ENCODE measurements around the gene EEF1B2.
"Not testable (repeated sequence)": the region's sequence is repeated elsewhere in the genome, so short reads cannot be mapped to it uniquely, and the experiment has no call there.

The EEF1B2 gene

DNA sequence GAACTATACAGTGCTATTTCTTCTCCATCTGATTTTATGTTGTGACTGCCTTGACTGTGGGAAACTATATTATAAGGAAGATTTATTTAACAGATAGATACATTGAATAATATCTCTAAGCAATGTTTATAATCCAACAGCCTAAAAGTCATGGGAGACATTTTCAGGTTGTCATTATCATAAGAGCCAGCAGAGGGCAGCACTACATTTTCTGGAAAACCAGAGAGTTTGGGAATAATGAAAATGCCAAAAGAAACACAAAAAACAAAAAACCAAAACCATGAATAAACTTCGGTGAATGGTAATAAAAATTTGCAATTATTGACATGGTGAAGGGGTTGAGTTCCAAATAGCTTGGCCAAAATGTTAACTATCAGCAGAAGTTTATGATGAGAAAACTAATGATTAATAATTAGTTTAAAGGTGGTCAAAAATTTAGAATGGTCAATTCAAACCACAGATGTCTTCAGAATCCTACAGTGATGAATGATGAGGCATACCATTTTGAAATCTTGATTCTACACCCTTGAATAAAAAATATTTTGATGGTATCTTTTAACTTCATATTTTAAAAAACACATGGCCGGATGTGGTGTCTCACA is 4.7 kb downstream of the EEF1B2 start:
- no peak for DNase-seq (ENCODE audit: low read depth in 2 of 2)

DNA sequence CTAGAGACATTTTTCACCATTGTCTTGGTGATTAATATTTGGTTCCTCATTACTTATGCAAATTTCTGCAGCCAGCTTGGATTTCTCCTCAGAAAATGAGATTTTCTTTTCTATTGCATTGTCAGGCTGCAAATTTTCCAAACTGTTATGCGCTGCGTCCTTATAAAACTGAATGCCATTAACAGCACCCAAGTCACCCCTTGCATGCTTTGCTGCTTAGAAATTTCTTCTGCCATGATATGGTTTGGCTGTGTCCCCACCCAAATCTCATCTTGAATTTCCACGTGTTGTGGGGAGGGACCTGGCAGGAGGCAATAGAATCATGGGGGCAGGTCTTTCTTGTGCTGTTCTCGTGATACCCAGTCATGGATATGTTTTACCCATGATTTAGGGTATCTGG is 8.5 kb downstream of the EEF1B2 start:
- DNase-seq (ENCODE audit: low read depth in 2 of 2) = not testable (repeated sequence)

DNA sequence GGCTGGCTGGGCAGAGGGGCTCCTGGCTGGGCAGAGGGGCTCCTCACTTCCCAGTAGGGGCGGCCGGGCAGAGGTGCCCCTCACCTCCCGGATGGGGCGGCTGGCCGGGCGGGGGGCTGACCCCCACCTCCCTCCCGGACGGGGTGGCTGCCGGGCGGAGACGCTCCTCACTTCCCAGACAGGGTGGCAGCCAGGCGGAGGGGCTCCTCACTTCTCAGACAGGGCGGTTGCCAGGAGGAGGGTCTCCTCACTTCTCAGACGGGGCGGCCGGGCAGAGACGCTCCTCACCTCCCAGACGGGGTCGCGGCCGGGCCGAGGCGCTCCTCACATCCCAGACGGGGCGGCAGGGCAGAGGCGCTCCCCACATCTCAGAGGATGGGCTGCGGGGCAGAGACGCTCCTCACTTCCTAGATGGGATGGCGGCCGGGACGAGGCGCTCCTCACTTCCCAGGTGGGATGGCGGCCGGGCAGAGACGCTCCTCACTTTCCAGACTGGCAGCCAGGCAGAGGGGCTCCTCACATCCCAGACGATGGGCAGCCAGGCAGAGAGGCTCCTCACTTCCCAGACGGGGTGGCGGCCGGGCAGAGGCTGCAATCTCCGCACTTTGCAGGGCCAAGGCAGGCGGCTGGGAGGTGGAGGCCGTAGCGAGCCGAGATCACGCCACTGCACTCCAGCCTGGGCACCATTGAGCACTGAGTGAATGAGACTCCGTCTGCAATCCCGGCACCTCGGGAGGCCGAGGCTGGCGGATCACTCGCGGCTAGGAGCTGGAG is 12.1 kb downstream of the EEF1B2 start:
- not testable (repeated sequence) for DNase-seq (ENCODE audit: low read depth in 2 of 2)

DNA sequence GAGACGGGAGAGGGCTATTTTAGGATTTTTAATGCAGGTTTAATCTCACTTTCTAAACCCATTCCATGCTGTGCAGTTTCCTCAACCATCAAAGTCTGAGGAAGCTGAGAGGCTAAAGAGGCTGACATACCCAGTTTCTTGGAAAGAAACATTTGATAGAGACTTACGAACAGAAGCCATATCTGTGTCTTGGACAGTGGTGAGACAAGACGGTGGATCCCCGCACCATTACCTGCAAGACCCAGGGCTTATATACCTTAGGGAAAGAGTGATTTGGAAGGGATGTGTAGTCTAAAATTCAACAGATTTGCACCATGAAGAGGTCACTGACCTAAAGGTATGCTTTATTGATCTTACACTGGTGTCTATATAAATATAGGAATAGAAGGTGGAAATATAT is 13.5 kb downstream of the EEF1B2 start:
- DNase-seq (ENCODE audit: low read depth in 2 of 2) = no peak

DNA sequence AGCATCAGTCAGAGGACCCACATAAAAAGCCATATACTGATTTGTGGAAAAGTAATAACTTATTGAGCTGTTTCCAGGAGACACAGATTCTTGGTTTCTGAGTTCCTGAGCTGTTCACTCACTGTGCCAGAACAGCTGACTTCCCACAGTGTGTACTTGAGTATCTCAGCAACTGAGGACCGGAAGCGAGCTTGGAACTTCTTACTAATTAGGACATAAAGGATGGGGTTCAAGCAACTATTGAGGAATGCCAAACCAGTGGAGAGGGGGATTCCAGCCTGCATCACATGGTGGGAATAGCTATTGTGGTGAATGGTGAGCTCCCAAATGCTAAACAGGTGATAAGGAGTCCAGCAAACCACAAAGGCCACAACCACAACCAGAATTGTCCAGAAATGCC is 16.4 kb downstream of the EEF1B2 start:
- no peak for DNase-seq (ENCODE audit: low read depth in 2 of 2)

DNA sequence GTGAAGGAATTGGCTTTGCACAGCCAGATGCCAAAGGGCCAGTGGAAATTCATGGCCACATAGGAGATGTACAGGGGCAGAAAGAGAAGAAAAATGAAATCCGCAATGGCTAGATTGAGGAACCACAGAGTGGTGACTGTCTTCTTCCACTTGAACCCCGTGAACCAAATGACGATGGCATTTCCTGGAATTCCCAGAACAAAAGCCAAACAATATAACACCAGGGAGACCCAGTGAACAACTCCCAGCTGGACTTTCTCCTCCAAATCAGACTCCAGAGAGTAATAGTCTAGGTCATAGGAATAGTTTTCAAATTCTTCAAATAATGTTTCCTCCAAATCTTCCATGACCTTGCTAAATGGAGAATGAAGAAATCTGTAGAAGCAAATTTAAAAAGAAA is 17.2 kb downstream of the EEF1B2 start:
- DNase-seq (ENCODE audit: low read depth in 2 of 2) = no peak

DNA sequence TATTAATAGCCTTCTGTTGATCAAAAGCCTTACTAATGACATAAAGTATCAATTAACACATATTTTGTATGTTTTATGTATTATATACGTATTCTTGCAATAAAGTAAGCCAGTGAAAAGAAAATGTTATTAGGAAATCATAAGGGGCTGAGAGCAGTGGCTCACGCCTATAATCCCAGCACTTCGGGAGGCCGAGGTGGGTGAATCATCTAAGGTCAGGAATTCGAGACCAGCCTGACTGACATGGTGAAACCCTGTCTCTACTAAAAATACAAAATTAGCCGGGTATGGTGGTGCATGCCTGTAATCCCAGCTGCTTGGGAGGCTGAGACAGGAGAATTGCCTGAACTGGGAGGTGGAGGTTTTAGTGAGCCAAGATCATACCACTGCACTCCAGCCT is 21.8 kb downstream of the EEF1B2 start:
- DNase-seq (ENCODE audit: low read depth in 2 of 2) = not testable (repeated sequence)

DNA sequence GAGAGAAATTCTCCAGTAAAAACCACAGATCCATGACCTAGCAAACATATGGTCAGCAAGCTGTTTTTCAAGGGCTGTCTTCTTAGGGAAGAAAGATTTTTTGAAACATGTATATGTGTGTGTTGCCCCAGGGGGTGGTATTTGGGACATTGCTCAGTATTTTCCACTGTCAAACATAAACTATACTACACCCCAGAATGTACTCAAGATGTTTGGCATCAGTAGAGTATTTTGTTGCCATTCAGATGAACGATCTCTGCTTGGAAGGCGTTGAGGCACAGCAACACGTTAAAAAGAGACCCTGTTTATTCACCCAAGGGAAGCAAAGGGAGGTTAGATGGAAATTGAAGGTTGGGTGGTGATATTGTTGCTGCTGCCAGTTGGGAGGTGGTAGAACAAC is 30.0 kb downstream of the EEF1B2 start:
- DNase-seq (ENCODE audit: low read depth in 2 of 2) = no peak

DNA sequence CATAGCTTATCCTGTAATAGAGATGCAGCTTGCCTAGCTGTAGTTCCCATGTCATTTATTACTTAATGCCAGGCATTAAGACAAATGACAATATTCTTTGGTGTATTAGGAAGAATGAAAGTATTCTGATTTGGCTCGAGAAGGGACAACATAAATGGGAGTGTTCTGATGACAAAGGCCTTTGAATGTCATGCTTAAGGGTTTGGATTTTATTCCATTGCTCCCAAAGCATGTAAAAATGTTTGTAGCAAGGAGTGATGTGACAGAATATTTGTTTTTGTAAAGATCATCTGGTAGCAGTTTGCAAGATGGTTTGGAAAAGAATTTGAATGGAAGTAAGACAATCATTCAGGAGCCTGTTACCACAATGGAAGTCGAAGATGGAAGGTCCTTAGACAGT is 30.4 kb downstream of the EEF1B2 start:
- DNase-seq (ENCODE audit: low read depth in 2 of 2) = no peak

DNA sequence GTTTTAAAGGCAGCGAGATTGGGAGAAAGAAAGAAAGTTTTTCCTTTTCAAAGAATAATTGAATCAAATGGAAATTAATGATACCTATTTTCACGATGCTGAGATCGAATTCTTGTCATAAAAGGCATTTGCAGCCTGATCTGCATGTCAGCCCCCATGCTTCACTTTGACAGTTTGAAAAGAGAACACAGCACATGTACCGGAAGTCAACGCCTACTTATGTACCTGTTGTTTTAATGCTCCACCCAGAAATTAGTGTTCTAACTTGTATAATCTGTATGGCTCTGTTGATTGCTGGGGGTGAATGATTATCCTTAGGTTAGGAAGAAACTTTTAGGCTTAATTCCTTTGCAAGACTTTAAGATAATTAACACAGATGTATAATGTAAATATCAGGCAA is 31.0 kb downstream of the EEF1B2 start:
- no peak for DNase-seq (ENCODE audit: low read depth in 2 of 2)

DNA sequence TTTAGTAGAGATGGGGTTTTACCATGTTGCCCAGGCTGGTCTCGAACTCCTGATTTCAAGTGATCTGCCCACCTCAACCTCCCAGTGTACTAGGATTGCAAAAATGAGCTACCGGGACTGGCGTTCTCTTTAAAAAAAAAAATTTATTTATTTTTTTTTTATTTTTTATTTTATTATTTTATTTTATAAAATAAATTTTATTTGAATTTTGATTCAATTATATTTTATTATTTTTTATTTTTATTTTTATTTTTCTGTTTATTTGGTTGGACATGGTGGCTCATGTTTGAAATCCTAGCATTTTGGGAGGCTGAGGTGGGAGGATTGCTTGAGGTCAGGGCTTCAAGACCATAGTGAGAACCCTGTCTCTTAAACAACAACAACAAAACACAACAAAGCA is 32.5 kb downstream of the EEF1B2 start:
- DNase-seq (ENCODE audit: low read depth in 2 of 2) = no peak

DNA sequence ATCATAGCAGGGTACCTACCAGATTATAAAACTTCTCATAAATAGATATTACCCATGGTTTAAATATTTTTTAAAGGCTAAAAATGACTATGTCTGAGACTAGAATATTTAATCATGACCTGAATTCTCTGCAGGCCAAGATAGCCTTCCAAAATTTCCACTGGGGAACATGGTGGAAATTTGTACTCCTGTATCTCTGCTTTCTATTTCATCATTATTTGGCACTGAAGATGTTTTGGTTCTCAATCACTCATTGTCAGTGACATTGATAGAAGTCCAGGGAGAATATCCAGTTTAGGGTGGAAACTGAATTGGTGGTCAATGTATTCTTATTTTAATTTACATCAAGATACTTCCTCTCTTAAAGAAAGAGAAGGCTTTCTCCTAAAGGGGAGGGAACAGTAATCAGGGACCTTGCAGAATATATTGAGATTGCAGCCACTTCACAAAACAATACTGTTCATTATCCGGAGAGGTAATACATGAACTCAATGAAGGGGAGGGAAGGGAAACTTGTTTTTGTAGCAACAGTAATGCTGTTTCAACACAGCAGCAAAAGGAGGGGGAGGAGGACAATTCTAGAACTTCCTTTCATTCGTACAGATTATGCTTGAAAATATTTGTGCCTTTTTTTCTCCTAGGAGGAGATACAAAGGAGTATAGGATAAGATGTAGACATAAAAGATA is 34.1 kb downstream of the EEF1B2 start:
- DNase-seq (ENCODE audit: low read depth in 2 of 2) = no peak

DNA sequence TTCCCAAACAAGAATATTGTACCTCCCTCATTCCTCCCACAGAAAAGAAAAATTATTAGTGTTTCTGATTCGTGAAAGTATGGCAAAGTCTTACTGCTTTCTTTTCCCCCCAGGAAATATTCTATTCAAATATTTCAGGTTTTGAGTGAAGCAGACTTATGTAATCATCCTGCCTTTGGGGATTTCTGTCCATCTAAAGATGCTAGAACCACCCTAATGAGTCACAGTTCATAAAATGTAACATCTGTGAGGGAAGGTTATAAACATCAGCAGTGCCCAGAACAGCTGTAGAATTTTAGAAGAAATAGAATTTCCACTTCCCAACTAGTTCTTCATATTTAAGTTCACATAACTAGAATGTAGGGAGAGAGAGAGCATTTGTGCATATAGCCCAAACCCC is 39.0 kb downstream of the EEF1B2 start:
- no peak for DNase-seq (ENCODE audit: low read depth in 2 of 2)

DNA sequence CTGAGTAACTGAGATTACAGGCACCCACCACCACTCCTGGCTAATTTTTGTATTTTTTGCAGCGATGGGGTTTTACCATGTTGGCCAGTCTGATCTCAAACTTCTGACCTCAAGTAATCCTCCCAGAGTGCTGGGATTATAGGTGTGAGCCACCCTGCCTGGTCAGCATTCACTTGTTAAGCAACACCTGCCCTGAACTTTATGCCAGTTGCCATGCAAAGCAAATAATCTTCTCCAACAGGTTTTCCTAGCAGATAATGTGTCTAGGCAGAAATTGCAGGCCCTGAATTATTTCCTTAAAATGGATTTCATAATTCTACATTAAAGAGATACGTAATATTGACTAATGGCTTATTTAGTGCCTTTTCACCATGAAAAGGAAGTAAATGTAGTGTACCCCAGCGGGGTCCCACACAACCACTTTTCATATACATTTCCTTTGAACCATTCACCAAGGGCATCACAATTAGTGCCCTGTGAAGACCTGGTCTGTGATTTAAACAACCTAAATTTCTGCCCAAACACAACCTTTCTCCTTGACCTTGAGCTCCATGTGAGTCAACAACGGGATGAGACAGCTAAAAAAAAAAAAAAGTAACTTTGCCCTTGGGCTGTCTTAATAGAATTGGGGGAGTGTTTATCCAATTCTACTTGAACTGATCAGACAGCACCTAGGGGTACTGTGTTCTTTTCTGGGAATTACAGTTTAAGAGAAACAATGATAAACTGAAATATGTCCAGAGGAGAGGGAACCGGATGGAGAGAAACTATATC is 41.6 kb downstream of the EEF1B2 start:
- no peak for DNase-seq (ENCODE audit: low read depth in 2 of 2)

DNA sequence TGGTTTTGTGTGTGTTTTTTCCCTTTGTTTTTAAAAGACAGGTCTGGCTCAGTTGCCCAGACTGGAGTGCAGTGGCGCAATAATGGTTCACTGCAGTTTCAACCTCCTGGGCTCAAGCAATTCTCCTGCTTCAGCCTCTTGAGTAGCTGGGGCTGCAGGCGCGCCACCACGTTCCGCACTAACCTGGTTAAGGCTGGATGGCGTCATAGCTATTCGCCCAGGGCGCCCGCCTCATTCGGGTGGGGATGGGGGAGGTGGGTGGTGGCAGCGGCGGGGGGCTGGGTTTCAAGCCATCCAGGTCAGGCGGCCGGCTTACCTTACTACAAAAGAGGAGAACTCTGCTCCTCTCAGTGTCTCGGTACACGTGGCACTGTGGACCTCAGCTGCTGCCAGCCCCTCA is 42.8 kb downstream of the EEF1B2 start:
- no peak for DNase-seq (ENCODE audit: low read depth in 2 of 2)

DNA sequence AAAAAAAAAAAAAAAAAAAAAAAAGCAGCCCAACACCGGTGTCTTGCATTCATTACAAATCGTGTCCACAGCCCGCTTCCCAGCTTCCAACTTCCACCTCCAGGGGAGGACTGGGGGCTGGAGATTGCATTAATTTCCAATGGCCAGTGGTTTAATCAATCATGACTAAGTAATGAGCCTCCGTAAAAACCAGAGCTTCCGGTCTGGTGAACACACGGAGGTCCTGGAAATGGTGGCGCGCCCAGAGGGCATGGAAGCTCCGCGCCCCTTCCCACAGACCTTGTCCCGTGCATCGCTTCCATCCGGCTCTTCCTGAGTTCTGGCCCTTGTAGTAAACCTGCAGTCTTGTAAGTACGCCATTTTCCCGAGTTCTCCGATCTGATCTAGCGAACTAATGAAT is 43.6 kb downstream of the EEF1B2 start:
- DNase-seq (ENCODE audit: low read depth in 2 of 2) = no peak

DNA sequence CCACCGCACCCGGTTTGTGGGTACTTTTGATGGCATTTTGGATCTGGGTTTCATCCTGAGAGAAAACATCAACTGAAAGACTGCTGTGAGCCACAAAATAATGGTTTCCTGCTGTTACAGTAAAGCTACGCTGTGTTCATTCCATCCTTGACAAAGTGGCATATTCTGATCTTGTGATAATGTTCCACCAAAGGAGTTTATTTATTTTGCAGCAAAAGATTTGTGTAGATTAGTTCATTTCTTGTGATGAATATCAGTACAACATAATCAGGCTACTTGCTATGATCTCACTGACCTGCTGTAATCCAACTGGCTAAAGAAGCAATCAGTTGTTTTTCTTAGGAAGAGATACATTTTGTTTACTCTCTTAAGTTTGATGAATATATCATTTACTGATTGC is 45.0 kb downstream of the EEF1B2 start:
- no peak for DNase-seq (ENCODE audit: low read depth in 2 of 2)

DNA sequence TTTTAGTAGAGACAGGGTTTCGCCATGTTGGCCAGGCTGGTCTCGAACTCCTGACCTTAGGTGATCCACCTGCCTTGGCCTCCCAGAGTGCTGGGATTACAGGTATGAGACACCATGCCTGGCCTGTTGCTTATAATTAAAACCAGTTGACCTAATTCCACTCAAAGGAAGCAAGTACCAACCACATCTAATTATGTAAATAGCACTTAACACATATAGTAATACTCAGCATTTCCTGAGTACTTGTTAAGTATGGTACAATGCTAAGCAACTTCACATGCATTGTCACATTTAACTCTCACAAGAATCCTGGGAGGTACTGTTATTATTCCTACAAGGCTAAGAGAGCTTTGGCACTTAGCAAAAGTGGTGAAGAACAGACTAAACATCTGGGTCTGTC is 47.6 kb downstream of the EEF1B2 start:
- not testable (repeated sequence) for DNase-seq (ENCODE audit: low read depth in 2 of 2)

DNA sequence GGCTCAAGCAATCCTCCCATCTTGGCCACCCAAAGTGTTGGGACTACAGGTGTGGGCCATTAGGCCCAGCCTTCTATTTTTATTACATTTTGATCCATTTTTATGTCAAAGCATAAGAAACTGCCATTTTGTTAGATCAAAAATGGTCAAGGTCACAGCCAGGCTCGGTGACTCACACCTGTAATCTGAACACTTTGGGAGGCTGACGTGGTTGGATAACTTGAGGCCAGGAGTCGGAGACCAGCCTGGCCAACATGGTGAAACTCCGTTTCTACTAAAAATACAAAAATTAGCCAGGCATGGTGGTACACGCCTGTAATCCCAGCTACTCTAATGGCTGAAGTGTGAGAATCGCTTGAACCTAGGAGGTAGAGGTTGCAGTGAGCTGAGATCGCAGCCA is 49.2 kb downstream of the EEF1B2 start:
- no peak for DNase-seq (ENCODE audit: low read depth in 2 of 2)

DNA sequence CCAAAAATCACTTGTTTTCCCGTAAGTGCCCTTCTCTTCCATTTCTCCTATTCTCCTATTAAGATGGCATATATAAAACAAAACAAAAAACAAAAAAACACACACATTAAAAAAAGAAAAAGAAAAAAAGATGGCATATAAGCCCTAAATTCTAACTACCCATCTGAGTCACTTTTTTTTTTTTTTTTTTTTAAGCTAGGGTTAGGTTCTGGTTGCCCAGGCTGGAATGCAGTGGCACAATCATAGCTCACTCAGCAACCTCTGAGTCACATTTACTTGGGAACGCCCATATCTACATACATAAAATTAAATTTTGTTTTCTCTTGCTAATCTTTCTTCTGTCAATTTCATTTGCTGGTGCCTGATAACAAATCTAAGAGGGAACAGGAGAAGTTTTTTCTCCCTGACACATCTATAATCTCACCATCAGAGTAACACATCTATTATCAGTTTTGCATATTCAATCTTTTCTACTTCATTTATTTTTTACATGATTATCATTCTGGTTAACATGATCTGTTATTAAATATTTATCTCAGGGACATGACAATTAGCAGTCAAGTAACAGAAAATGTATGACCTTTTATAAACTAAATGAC is 52.1 kb downstream of the EEF1B2 start:
- DNase-seq (ENCODE audit: low read depth in 2 of 2) = no peak
